Fibroblast of peridontal ligament (primary cell): ENCODE measurements around the gene PCDHGB4.
"Not testable (repeated sequence)": the region's sequence is repeated elsewhere in the genome, so short reads cannot be mapped to it uniquely, and the experiment has no call there.

ENCODE experiments used
- DNase-seq: peaks from one replicate; pipeline ENCODE4 v3.0.0-alpha.2; 2010; ENCODE audit errors: extremely low read depth

PCDHGB4 gene

DNA sequence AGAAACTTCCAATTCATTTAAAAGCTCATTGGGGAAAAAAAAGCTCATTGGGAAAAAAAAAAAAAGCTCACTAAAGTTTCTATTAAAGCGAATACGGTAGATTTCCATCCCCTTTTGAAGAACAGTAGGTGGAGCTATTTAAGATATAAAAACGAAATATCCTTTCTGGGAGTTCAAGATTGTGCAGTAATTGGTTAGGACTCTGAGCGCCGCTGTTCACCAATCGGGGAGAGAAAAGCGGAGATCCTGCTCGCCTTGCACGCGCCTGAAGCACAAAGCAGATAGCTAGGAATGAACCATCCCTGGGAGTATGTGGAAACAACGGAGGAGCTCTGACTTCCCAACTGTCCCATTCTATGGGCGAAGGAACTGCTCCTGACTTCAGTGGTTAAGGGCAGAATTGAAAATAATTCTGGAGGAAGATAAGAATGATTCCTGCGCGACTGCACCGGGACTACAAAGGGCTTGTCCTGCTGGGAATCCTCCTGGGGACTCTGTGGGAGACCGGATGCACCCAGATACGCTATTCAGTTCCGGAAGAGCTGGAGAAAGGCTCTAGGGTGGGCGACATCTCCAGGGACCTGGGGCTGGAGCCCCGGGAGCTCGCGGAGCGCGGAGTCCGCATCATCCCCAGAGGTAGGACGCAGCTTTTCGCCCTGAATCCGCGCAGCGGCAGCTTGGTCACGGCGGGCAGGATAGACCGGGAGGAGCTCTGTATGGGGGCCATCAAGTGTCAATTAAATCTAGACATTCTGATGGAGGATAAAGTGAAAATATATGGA, 43.0 kb downstream of the PCDHGB4 start, which contains the start of gene PCDHGA12:
Gene PCDHGA12 (plus strand): TSS at position 176 of the 782 bp plus-strand sequence. CDS start 253 bp downstream, at position 429.
- DNase-seq, result peak; percentile 88

DNA sequence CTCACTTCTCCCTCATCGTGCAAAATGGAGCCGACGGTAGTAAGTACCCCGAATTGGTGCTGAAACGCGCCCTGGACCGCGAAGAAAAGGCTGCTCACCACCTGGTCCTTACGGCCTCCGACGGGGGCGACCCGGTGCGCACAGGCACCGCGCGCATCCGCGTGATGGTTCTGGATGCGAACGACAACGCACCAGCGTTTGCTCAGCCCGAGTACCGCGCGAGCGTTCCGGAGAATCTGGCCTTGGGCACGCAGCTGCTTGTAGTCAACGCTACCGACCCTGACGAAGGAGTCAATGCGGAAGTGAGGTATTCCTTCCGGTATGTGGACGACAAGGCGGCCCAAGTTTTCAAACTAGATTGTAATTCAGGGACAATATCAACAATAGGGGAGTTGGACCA, 43.8 kb downstream of the PCDHGB4 start:
- no peak for DNase-seq

DNA sequence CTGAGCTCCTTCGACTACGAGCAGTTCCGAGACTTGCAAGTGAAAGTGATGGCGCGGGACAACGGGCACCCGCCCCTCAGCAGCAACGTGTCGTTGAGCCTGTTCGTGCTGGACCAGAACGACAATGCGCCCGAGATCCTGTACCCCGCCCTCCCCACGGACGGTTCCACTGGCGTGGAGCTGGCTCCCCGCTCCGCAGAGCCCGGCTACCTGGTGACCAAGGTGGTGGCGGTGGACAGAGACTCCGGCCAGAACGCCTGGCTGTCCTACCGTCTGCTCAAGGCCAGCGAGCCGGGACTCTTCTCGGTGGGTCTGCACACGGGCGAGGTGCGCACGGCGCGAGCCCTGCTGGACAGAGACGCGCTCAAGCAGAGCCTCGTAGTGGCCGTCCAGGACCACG, 44.8 kb downstream of the PCDHGB4 start:
- DNase-seq, result not testable (repeated sequence)

DNA sequence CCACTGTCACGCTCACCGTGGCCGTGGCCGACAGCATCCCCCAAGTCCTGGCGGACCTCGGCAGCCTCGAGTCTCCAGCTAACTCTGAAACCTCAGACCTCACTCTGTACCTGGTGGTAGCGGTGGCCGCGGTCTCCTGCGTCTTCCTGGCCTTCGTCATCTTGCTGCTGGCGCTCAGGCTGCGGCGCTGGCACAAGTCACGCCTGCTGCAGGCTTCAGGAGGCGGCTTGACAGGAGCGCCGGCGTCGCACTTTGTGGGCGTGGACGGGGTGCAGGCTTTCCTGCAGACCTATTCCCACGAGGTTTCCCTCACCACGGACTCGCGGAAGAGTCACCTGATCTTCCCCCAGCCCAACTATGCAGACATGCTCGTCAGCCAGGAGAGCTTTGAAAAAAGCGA, 45.2 kb downstream of the PCDHGB4 start:
- not testable (repeated sequence) for DNase-seq

DNA sequence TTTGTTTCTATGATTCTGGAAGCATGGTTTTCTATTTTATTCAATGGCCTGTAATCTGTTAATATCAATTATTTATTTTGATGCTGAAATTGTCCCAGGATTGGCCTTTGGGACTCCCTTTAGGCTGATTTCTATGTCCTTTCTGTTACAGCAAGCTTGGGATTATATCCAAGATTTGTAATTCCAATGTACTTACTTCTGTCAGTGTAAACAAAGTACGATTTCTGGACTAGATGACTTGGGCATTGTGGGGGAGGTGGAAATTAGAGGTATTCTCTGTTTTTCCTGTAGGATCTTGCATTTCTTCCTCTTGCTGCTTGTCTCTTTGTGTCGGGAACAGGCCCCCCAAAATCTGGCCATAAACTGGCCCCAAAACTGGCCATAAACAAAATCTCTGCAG, 46.5 kb downstream of the PCDHGB4 start:
- DNase-seq, result peak; percentile 42

DNA sequence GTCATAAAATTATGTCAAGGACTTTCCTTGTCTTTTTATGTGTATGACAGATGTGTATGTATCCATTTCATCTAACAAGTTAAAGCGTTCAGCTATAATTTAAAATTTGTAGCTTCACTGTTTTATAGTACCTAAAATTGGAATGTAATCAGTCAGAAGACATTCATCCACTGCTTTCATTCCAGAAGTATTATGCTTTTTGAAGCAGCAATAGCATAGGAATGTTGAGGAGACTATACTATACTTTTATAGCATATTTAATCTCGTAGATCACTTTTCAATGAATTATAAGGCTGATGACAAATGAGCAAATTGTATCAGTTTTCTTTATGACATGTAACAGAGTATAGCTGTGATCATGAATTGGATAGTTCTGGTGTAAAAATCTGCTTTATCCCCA, 49.7 kb downstream of the PCDHGB4 start:
- DNase-seq, result no peak

DNA sequence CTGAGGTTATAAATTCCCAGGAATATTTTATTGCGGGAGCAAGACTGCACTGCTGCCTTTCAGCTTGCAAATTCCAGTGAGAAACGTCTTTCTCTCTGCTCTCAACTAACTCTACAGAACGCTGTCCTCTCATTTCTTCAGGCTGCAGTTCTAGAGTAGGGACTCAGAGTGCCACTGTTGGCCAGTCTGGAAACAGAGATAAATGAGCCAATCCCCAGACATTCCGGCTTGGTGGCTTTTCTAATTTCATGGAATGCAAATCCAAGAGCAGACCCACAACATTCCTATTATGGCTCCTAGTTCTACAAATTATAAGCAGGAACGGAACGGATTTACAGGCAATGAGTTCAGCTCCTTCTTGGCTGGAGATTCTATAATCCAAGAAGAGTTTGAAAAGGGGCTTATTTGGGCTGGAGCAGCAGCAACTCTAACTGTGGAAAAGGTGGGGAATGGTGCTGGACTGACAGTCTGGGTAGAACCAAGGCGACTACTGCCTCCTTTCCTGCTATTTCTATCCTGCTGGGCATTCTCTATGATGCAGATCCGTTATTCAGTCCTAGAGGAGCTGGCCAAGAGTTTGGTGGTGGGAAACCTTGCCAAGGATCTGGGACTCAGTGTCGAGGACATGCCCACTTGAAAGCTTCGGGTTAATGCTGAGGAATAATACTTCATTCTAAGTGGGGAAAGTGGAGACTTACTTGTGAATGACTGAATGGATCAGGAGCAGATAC, 52.1 kb downstream of the PCDHGB4 start:
- DNase-seq, result no peak
